ENCODE measurements around the gene LHX5.

LHX5 gene

GRCh38 chr12:113457185-113457584, 14.5 kb downstream of the LHX5 start:
- Histone ChIP-seq H2AK5ac (ENCODE audit: low read depth, low read length) (no peak overlapping the region), H3K14ac (ENCODE audit: low read length) (no peak overlapping the region), H2BK12ac (ENCODE audit: low read length) (no peak overlapping the region), H3K9ac (ENCODE audit: low read depth, low read length, poor library complexity) (no peak overlapping the region), H3K36me3 (replicated peaks in 1 of 2; ENCODE audit: control insufficient read depth in 2 of 2, insufficient read depth in 2 of 2, low read length in 2 of 2) (no peaks in the 10 kb centered on the region), H2BK120ac (ENCODE audit: low read depth, low read length) (no peak overlapping the region), H4K91ac (ENCODE audit: low read depth, low read length, poor library complexity) (no peak overlapping the region), H2BK5ac (ENCODE audit: low read length) (no peak overlapping the region), H4K8ac (ENCODE audit: low read depth, low read length) (no peak overlapping the region), H3K79me1 (ENCODE audit: low read depth, low read length) (no peaks in the 10 kb centered on the region), H2BK15ac (ENCODE audit: low read length) (no peak overlapping the region), H3K9me3 (replicated peaks in 1 of 2; ENCODE audit: control insufficient read depth in 2 of 2, insufficient read depth in 1 of 2, low read depth in 1 of 2, low read length in 2 of 2) (no peaks in the 10 kb centered on the region), H3K27me3 (ENCODE audit: control insufficient read depth in 3 of 3, insufficient read depth in 3 of 3, low read depth in 1 of 3, low read length in 3 of 3) (peaks cover 0 to 53% (median 3%) of the 10 kb centered on the region in 3 experiments), H3K4me2 (ENCODE audit: insufficient read depth, low read length, poor library complexity, severe bottlenecking) (no peak overlapping the region), H2AFZ (ENCODE audit: low read length) (no peak overlapping the region), H3K4ac (ENCODE audit: low read length) (no peak overlapping the region), H3K27ac (replicated peaks; ENCODE audit: low read length) (no peak overlapping the region), H3K4me1 (ENCODE audit: control insufficient read depth in 2 of 2, insufficient read depth in 1 of 2, low read depth in 1 of 2, low read length in 2 of 2) (no peaks in the 10 kb centered on the region), H3K18ac (ENCODE audit: low read length) (no peak overlapping the region), H3K4me3 (ENCODE audit: low read length in 2 of 2) (no peak overlapping the region), H3K23ac (ENCODE audit: low read depth, low read length, poor library complexity) (no peak overlapping the region)
- DNase-seq (ENCODE audit: low spot score): no peak
- WGBS, 2 donors (ENCODE audit: extremely low coverage in 2 of 2, insufficient read length in 2 of 2, insufficient replicate concordance in 1 of 2): no CpG with 5 or more reads among the region's 10 CpGs

GRCh38 chr12:113456761-113457160, 14.9 kb downstream of the LHX5 start:
- no peaks in the 10 kb centered on the region for H3K9me3 ChIP-seq (replicated peaks in 1 of 2; ENCODE audit: control insufficient read depth in 2 of 2, insufficient read depth in 1 of 2, low read depth in 1 of 2, low read length in 2 of 2)
- H3K14ac ChIP-seq (ENCODE audit: low read length): no peak overlapping the region
- no peak overlapping the region for H2AK5ac ChIP-seq (ENCODE audit: low read depth, low read length)
- no peak overlapping the region for H2BK5ac ChIP-seq (ENCODE audit: low read length)
- no peak overlapping the region for H2BK12ac ChIP-seq (ENCODE audit: low read length)
- no peaks in the 10 kb centered on the region for H3K4me1 ChIP-seq (ENCODE audit: control insufficient read depth in 2 of 2, insufficient read depth in 1 of 2, low read depth in 1 of 2, low read length in 2 of 2)
- H3K27me3 ChIP-seq (ENCODE audit: control insufficient read depth in 3 of 3, insufficient read depth in 3 of 3, low read depth in 1 of 3, low read length in 3 of 3): peaks cover 0 to 53% (median 3%) of the 10 kb centered on the region in 3 experiments
- no peak overlapping the region for H2BK120ac ChIP-seq (ENCODE audit: low read depth, low read length)
- WGBS, 2 donors (ENCODE audit: extremely low coverage in 2 of 2, insufficient read length in 2 of 2, insufficient replicate concordance in 1 of 2): no CpG with 5 or more reads among the region's 4 CpGs
- H3K23ac ChIP-seq (ENCODE audit: low read depth, low read length, poor library complexity): no peak overlapping the region
- no peak overlapping the region for H2BK15ac ChIP-seq (ENCODE audit: low read length)
- no peaks in the 10 kb centered on the region for H3K36me3 ChIP-seq (replicated peaks in 1 of 2; ENCODE audit: control insufficient read depth in 2 of 2, insufficient read depth in 2 of 2, low read length in 2 of 2)
- no peaks in the 10 kb centered on the region for H3K79me1 ChIP-seq (ENCODE audit: low read depth, low read length)
- no peak overlapping the region for H3K18ac ChIP-seq (ENCODE audit: low read length)
- H4K91ac ChIP-seq (ENCODE audit: low read depth, low read length, poor library complexity): no peak overlapping the region
- no peak overlapping the region for H3K4me2 ChIP-seq (ENCODE audit: insufficient read depth, low read length, poor library complexity, severe bottlenecking)
- no peak overlapping the region for H3K9ac ChIP-seq (ENCODE audit: low read depth, low read length, poor library complexity)
- H2AFZ ChIP-seq (ENCODE audit: low read length): no peak overlapping the region
- DNase-seq (ENCODE audit: low spot score): no peak
- no peak overlapping the region for H3K4ac ChIP-seq (ENCODE audit: low read length)
- H3K4me3 ChIP-seq (ENCODE audit: low read length in 2 of 2): no peak overlapping the region
- H4K8ac ChIP-seq (ENCODE audit: low read depth, low read length): no peak overlapping the region
- H3K27ac ChIP-seq (replicated peaks; ENCODE audit: low read length): no peak overlapping the region

- no peak overlapping the region for H2BK15ac ChIP-seq (ENCODE audit: low read length)
- H3K23ac ChIP-seq (ENCODE audit: low read depth, low read length, poor library complexity): no peak overlapping the region
- DNase-seq (ENCODE audit: low spot score): no peak
- WGBS, 2 donors (ENCODE audit: extremely low coverage in 2 of 2, insufficient read length in 2 of 2, insufficient replicate concordance in 1 of 2): no CpG with 5 or more reads among the region's 2 CpGs
- H3K9ac ChIP-seq (ENCODE audit: low read depth, low read length, poor library complexity): no peak overlapping the region
- no peak overlapping the region for H3K18ac ChIP-seq (ENCODE audit: low read length)
- no peak overlapping the region for H3K14ac ChIP-seq (ENCODE audit: low read length)
- H3K9me3 ChIP-seq (replicated peaks in 1 of 2; ENCODE audit: control insufficient read depth in 2 of 2, insufficient read depth in 1 of 2, low read depth in 1 of 2, low read length in 2 of 2): no peaks in the 10 kb centered on the region
- H4K91ac ChIP-seq (ENCODE audit: low read depth, low read length, poor library complexity): no peak overlapping the region
- H3K79me1 ChIP-seq (ENCODE audit: low read depth, low read length): no peaks in the 10 kb centered on the region
- no peak overlapping the region for H2AK5ac ChIP-seq (ENCODE audit: low read depth, low read length)
- no peak overlapping the region for H2BK120ac ChIP-seq (ENCODE audit: low read depth, low read length)
- H3K4me2 ChIP-seq (ENCODE audit: insufficient read depth, low read length, poor library complexity, severe bottlenecking): no peak overlapping the region
- no peak overlapping the region for H3K27ac ChIP-seq (replicated peaks; ENCODE audit: low read length)
- H4K8ac ChIP-seq (ENCODE audit: low read depth, low read length): no peak overlapping the region
- no peak overlapping the region for H3K4ac ChIP-seq (ENCODE audit: low read length)
- no peak overlapping the region for H2BK5ac ChIP-seq (ENCODE audit: low read length)
- H2AFZ ChIP-seq (ENCODE audit: low read length): no peak overlapping the region
- no peak overlapping the region for H3K4me3 ChIP-seq (ENCODE audit: low read length in 2 of 2)
- no peak overlapping the region for H2BK12ac ChIP-seq (ENCODE audit: low read length)
- H3K27me3 ChIP-seq (ENCODE audit: control insufficient read depth in 3 of 3, insufficient read depth in 3 of 3, low read depth in 1 of 3, low read length in 3 of 3): peaks cover 0 to 48% (median 3%) of the 10 kb centered on the region in 3 experiments
- no peaks in the 10 kb centered on the region for H3K36me3 ChIP-seq (replicated peaks in 1 of 2; ENCODE audit: control insufficient read depth in 2 of 2, insufficient read depth in 2 of 2, low read length in 2 of 2)
- H3K4me1 ChIP-seq (ENCODE audit: control insufficient read depth in 2 of 2, insufficient read depth in 1 of 2, low read depth in 1 of 2, low read length in 2 of 2): no peaks in the 10 kb centered on the region
These were observed 15.5 kb downstream of the LHX5 start for GRCh38 chr12:113456199-113456598.

GRCh38 chr12:113453330-113453729, 18.3 kb downstream of the LHX5 start:
- H3K4me3 ChIP-seq (ENCODE audit: low read length in 2 of 2): no peak overlapping the region
- no peak overlapping the region for H3K23ac ChIP-seq (ENCODE audit: low read depth, low read length, poor library complexity)
- no peak overlapping the region for H3K14ac ChIP-seq (ENCODE audit: low read length)
- no peak overlapping the region for H3K4me2 ChIP-seq (ENCODE audit: insufficient read depth, low read length, poor library complexity, severe bottlenecking)
- no peak overlapping the region for H2AFZ ChIP-seq (ENCODE audit: low read length)
- H4K91ac ChIP-seq (ENCODE audit: low read depth, low read length, poor library complexity): no peak overlapping the region
- H3K9me3 ChIP-seq (replicated peaks in 1 of 2; ENCODE audit: control insufficient read depth in 2 of 2, insufficient read depth in 1 of 2, low read depth in 1 of 2, low read length in 2 of 2): no peaks in the 10 kb centered on the region
- no peak overlapping the region for H3K18ac ChIP-seq (ENCODE audit: low read length)
- no peaks in the 10 kb centered on the region for H3K4me1 ChIP-seq (ENCODE audit: control insufficient read depth in 2 of 2, insufficient read depth in 1 of 2, low read depth in 1 of 2, low read length in 2 of 2)
- H4K8ac ChIP-seq (ENCODE audit: low read depth, low read length): no peak overlapping the region
- H3K27ac ChIP-seq (replicated peaks; ENCODE audit: low read length): no peak overlapping the region
- H2BK120ac ChIP-seq (ENCODE audit: low read depth, low read length): no peak overlapping the region
- H3K9ac ChIP-seq (ENCODE audit: low read depth, low read length, poor library complexity): no peak overlapping the region
- H3K36me3 ChIP-seq (replicated peaks in 1 of 2; ENCODE audit: control insufficient read depth in 2 of 2, insufficient read depth in 2 of 2, low read length in 2 of 2): no peaks in the 10 kb centered on the region
- no peak for DNase-seq (ENCODE audit: low spot score)
- H3K4ac ChIP-seq (ENCODE audit: low read length): no peak overlapping the region
- no peak overlapping the region for H2BK15ac ChIP-seq (ENCODE audit: low read length)
- H2AK5ac ChIP-seq (ENCODE audit: low read depth, low read length): no peak overlapping the region
- H3K79me1 ChIP-seq (ENCODE audit: low read depth, low read length): no peaks in the 10 kb centered on the region
- no peak overlapping the region for H2BK12ac ChIP-seq (ENCODE audit: low read length)
- peaks cover 0 to 25% (median 0%) of the 10 kb centered on the region in 3 experiments for H3K27me3 ChIP-seq (ENCODE audit: control insufficient read depth in 3 of 3, insufficient read depth in 3 of 3, low read depth in 1 of 3, low read length in 3 of 3)
- no CpG with 5 or more reads among the region's 6 CpGs for WGBS, 2 donors (ENCODE audit: extremely low coverage in 2 of 2, insufficient read length in 2 of 2, insufficient replicate concordance in 1 of 2)
- no peak overlapping the region for H2BK5ac ChIP-seq (ENCODE audit: low read length)
